ENCODE measurements around the gene MAPK6.

GRCh38 chr15:52005748-52006701 is 13.0 kb upstream of the MAPK6 start:
- no peak for TF ChIP-seq CTCF (IDR thresholded peaks at IDR 0.05; ENCODE audit: low read length)
- TF ChIP-seq EZH2 (IDR thresholded peaks at IDR 0.05; ENCODE audit: borderline replicate concordance, low read length): no peak
